NCI-H526 (cell line): Measurements from ENCODE around the gene CD300LG.
A peak's percentile ranks its signal among the peaks of the same experiment; 100 is the strongest.

Source experiments
- DNase-seq, 2 experiments: peaks; one replicate each; lab custom pipeline; 2025; lab: John Stamatoyannopoulos, UW

CD300LG gene

DNA sequence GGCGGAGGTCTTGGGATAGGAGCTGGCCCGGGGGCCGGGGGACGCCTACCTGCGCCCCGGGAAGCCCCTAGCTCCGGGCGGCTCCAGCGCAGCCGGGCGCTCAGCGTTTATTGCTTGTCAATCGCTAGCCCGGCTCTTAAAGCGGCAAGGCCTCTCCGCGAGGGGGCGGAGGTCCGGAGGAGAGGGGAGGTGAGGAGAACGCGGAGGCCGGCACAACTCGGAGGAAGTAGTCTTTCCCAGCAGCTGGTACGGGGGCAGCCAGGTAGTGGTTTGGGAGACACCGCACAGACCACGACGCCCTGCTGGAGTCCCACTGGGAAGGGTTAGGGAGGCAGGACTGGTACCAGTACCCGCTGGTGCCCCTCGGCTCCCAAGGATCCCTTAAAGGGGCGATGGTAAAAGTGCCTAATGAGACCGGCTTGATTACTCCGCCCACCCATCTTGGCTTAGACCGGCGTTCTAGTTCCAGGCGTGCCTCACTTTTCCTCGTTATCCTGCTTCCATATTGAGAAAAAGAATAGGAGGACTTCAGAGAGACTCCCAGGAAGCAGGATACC, 60.5 kb downstream of the CD300LG start, which contains the start of gene MPP2:
Gene MPP2 (minus strand): TSS at position 112 of the 557 bp plus-strand sequence. CDS start 3,076 bp downstream, outside the sequence.
- peak; percentile 58 to 86 for DNase-seq

GRCh38 chr17:43907998-43908721, 61.2 kb downstream of the CD300LG start:
- peak; percentile 44 to 77 for DNase-seq

GRCh38 chr17:43909537-43910231, 62.7 kb downstream of the CD300LG start:
- no peak for DNase-seq

DNA sequence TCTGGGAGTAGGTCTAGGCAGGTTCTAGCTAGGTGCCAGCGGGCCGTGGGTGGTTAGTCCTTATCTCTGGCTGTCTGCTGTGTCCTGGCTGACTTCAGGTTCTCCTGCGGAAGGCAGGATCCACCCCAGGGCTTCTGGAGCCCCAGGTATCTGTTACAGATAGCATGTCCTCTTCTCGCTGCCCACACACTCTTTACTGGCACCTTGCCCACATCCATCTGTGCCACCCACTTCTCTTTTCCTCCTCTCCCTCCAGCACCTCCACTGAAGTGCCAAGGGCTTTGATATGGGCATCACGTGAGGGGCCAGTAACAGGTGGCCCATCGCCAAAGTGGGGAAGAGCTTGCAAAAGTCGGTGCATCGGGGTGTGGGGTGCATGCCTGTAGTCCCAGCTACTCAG, 64.9 kb downstream of the CD300LG start:
- DNase-seq: no peak

DNA sequence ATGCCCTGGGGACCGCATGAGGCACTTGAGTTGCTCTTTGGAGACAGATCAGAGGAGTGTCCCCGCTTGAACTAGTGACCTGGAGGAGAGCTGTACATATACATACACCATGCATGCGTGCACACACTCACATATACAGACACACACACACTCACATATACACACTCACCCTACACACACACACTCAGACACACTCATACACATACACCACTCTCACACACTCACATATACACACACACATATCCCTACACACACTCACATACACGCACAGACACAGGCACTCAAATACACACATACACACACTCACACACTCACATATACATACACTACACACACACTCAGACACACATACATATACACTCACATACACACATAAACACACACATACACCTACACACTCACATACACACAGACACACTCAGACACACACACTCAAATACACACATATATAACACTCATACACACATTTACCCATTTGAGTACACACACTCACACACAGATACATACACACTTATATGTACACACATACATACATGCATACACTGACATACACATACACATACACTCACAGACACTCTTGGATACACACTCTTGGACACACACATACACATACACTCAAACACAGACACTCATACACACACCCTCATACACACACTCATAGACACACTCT, 65.8 kb downstream of the CD300LG start:
- DNase-seq: no peak
